Tibial nerve (tissue), 4 donors: ENCODE results near the gene MAGI2.

Source experiments
- CTCF ChIP-seq, 5 experiments: fragments of 200-600 bp in 3 of 5; fragments of 450-650 bp in 2 of 5; sonication (generic) in 3 of 5; IDR thresholded peaks; one replicate each; pipeline ENCODE4 v1.5.1; 2016 to 2019; ENCODE audit warnings: antibody characterized with exemption in 5 of 5, mild to moderate bottlenecking in 3 of 5, moderate library complexity in 2 of 5
- EP300 ChIP-seq, 2 donors: sonication (generic); formaldehyde crosslinking; IDR thresholded peaks; one replicate each; pipeline ENCODE4 v1.6.1; 2017; ENCODE audit warnings: antibody characterized with exemption in 2 of 2, mild to moderate bottlenecking in 1 of 2
- POLR2A ChIP-seq, 2 donors: fragments of 450-650 bp; IDR thresholded peaks; one replicate each; pipeline ENCODE4 v1.6.1; 2017; ENCODE audit warnings: antibody characterized with exemption in 2 of 2, mild to moderate bottlenecking in 2 of 2, moderate library complexity in 2 of 2

DNA sequence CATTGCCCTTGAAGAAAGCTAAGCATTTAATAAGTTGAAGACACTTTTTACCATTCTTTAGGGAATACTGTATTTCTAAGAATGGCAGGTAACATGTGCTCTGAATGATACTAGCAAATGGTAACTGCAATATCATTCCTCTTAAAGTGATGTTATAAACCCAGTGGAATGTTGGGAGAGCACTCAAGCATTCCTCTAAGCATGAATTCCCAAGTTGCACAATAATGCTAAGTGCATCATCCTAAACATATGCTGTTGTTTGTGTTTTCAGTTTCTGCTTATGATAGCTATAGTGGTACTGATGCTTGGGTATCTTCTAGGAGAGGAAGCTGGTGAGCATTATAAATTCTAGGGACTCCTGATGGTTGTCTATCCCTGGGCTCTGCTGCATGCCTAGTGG is 980.9 kb downstream of the MAGI2 start:
- TF ChIP-seq CTCF (IDR thresholded peaks at IDR 0.05) (no peak), POLR2A (IDR thresholded peaks at IDR 0.05) (no peak), EP300 (IDR thresholded peaks at IDR 0.05) (no peak)
